ENCODE measurements around the gene ZNF428.

DNA sequence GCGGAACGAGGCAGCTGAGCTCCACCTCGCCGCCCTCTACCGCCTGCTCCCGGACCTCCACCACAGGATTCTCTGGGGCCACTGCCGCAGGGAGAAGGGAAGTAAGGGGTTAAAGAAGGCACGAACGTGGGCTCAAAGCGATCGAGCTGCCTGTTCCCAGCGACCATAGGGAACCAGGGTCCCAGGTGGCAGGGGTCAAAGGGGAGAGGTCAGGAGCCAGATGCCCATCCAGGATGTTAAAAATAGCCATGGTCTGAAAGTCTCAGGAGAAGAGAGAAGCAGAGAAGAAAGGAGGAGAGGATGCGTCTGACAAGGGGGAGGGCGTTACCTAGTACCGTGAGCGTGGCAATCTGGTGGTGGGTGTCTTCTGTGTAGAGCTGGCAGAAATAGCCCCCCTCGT is 7.4 kb upstream of the ZNF428 start:
- TF ChIP-seq, protein P1, sequence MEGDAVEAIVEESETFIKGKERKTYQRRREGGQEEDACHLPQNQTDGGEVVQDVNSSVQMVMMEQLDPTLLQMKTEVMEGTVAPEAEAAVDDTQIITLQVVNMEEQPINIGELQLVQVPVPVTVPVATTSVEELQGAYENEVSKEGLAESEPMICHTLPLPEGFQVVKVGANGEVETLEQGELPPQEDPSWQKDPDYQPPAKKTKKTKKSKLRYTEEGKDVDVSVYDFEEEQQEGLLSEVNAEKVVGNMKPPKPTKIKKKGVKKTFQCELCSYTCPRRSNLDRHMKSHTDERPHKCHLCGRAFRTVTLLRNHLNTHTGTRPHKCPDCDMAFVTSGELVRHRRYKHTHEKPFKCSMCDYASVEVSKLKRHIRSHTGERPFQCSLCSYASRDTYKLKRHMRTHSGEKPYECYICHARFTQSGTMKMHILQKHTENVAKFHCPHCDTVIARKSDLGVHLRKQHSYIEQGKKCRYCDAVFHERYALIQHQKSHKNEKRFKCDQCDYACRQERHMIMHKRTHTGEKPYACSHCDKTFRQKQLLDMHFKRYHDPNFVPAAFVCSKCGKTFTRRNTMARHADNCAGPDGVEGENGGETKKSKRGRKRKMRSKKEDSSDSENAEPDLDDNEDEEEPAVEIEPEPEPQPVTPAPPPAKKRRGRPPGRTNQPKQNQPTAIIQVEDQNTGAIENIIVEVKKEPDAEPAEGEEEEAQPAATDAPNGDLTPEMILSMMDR (IDR thresholded peaks at IDR 0.05): no peak
- no peak for TF ChIP-seq POLR2AphosphoS5 (IDR thresholded peaks at IDR 0.05)

Data from sigmoid colon (tissue), 4 donors.